Right renal cortex interstitium (tissue), 3 donors: ENCODE data around the gene REC114. TPM values are rescaled to one million over a fixed set of nuclear protein-coding genes. Genes with fewer than 3 reads are reported as not detected.

Source experiments
- DNase-seq, 3 donors: peaks; one replicate each; pipeline ENCODE4 v3.0.0-alpha.2; 2013; ENCODE audit warnings: low read depth in 3 of 3, low spot score in 2 of 3
- polyA plus RNA-seq, 3 donors: library from polyadenylated mRNA; unstranded; fragments of 120-200 nt; gene quantifications; one replicate each; pipeline ENCODE4 v1.2.1, GENCODE V29; 2013; ENCODE audit not compliant: insufficient read length in 3 of 3

The REC114 gene
- polyA plus RNA-seq, 3 donors = not detected

- no peak for DNase-seq
Observed at GRCh38 chr15:73601451-73602445, 158.8 kb downstream of the REC114 start.

GRCh38 chr15:73602446-73602843 lies 159.5 kb downstream of the REC114 start:
- DNase-seq = no peak

- no peak for DNase-seq
Observed at GRCh38 chr15:73602992-73603391, 160.0 kb downstream of the REC114 start.

GRCh38 chr15:73604477-73604876 lies 161.5 kb downstream of the REC114 start:
- DNase-seq = no peak

GRCh38 chr15:73605759-73606436 lies 162.9 kb downstream of the REC114 start:
- no peak for DNase-seq

GRCh38 chr15:73607405-73607804 lies 164.4 kb downstream of the REC114 start:
- no peak for DNase-seq

GRCh38 chr15:73607843-73608242 lies 164.9 kb downstream of the REC114 start:
- no peak for DNase-seq

- DNase-seq = no peak
Observed at GRCh38 chr15:73608475-73608874, 165.5 kb downstream of the REC114 start.

- no peak for DNase-seq
Observed at GRCh38 chr15:73608941-73609340, 166.0 kb downstream of the REC114 start.

Other genes starting within 250 kb of the REC114 start
- 1 to 10 TPM in 2 of 3 donors, under 1 TPM in 1; 0.93 to 1.1 (median 1.0) TPM for gene HCN4, start 74.2 kb upstream of the REC114 start, polyA plus RNA-seq
- gene NPTN, start 190.2 kb downstream of the REC114 start, polyA plus RNA-seq = 100 to 1,000 TPM; 191 to 202 (median 198) TPM
- 100 to 1,000 TPM; 157 to 163 (median 162) TPM for gene CD276, start 241.2 kb downstream of the REC114 start, polyA plus RNA-seq